GM19099 (cell line): ENCODE data around the gene TMEM208.

Experiments
- POLR2A ChIP-seq: IDR thresholded peaks from 3 replicates; pipeline ENCODE4 v1.6.1; 2011; ENCODE audit warnings: low read depth; ENCODE audit not compliant: insufficient read length; ENCODE audit errors: extremely low read depth

Gene TMEM208

GRCh38 chr16:67260426-67261063 lies 33.6 kb downstream of the TMEM208 start:
- TF ChIP-seq POLR2A: no peak

- TF ChIP-seq POLR2A: no peak
Observed at GRCh38 chr16:67263201-67263600, 36.3 kb downstream of the TMEM208 start.

- no peak for TF ChIP-seq POLR2A
Observed at GRCh38 chr16:67264277-67264676, 37.3 kb downstream of the TMEM208 start.

GRCh38 chr16:67264866-67265265 lies 37.9 kb downstream of the TMEM208 start:
- no peak for TF ChIP-seq POLR2A

- no peak for TF ChIP-seq POLR2A
Observed at GRCh38 chr16:67265834-67266233, 38.9 kb downstream of the TMEM208 start.

GRCh38 chr16:67268136-67268579 lies 41.2 kb downstream of the TMEM208 start:
- TF ChIP-seq POLR2A: no peak

- no peak for TF ChIP-seq POLR2A
Observed at GRCh38 chr16:67269766-67270165, 42.8 kb downstream of the TMEM208 start.

- TF ChIP-seq POLR2A: no peak
Observed at GRCh38 chr16:67270931-67271338, 44.0 kb downstream of the TMEM208 start.

- TF ChIP-seq POLR2A: no peak
Observed at GRCh38 chr16:67271446-67271845, 44.5 kb downstream of the TMEM208 start.

- no peak for TF ChIP-seq POLR2A
Observed at GRCh38 chr16:67275321-67275720, 48.4 kb downstream of the TMEM208 start.

- TF ChIP-seq POLR2A: no peak
Observed at GRCh38 chr16:67277294-67277998, 50.5 kb downstream of the TMEM208 start.

GRCh38 chr16:67277999-67278772 lies 51.3 kb downstream of the TMEM208 start:
- no peak for TF ChIP-seq POLR2A
